Stimulated activated CD4-positive, alpha-beta T cell treated with anti-CD3 and anti-CD28 coated beads, Interleukin-1b, Interleukin-23, amount 100 ng/mL, for 1 hour (primary cell): ENCODE measurements around the gene CYP2A6.

Source experiments
- DNase-seq, 2 donors: peaks; one replicate each; pipeline ENCODE4 v3.0.0-alpha.2; 2020; ENCODE audit warnings: low read depth in 2 of 2

Gene CYP2A6

DNA sequence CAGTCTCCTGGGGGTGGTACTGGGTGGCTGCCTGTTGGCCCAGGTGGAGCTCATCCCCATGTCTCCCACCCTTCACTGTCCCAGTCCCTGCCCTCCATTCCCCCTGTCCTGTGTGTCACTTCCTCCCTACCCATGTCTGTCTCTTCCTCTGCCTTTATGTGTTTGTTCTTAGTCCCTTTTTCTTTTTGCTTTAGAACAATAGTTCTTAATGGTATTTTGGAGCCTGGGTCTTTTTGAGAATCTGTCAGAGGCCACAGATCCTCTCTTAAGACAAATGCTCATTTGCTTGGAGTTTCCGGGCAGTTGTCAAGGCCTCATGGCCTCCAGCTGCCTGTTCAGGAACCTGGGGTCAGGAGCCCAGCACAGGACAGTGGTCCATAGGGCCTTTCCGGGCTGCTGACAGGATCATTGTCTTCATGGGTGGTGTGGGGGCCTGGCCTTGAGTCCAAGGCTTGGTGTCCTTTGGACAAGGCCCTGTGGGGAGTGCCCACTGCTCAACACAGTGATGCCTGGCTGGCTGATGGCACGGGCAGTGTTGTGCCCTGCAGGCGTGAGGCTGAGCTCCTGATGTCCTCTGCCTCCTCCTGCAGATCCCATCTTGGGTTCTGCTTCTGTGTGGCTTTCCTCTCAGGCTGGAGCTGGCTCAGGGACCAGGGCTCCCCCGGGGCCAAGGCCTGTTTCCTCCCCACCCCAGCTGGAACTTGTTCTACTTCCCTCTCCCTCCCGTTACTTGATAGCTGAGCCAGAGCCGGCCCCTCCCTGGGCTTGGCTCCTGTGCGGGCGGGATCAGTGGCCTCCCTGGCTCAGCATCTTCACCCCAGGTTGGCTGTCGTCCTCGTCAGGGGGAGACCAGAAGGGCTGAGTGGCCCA, 47.7 kb downstream of the CYP2A6 start:
- DNase-seq, result no peak

GRCh38 chr19:40801426-40802299, 48.6 kb downstream of the CYP2A6 start:
- no peak for DNase-seq

DNA sequence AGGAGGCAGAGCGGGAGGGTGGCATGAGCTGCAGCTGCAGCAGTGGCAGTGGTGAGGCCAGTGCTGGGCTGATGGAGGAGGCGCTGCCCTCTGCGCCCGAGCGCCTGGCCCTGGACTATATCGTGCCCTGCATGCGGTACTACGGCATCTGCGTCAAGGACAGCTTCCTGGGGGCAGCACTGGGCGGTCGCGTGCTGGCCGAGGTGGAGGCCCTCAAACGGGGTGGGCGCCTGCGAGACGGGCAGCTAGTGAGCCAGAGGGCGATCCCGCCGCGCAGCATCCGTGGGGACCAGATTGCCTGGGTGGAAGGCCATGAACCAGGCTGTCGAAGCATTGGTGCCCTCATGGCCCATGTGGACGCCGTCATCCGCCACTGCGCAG, 49.3 kb downstream of the CYP2A6 start:
- no peak for DNase-seq

- no peak for DNase-seq
Measured at GRCh38 chr19:40800339-40800996, 49.8 kb downstream of the CYP2A6 start.

DNA sequence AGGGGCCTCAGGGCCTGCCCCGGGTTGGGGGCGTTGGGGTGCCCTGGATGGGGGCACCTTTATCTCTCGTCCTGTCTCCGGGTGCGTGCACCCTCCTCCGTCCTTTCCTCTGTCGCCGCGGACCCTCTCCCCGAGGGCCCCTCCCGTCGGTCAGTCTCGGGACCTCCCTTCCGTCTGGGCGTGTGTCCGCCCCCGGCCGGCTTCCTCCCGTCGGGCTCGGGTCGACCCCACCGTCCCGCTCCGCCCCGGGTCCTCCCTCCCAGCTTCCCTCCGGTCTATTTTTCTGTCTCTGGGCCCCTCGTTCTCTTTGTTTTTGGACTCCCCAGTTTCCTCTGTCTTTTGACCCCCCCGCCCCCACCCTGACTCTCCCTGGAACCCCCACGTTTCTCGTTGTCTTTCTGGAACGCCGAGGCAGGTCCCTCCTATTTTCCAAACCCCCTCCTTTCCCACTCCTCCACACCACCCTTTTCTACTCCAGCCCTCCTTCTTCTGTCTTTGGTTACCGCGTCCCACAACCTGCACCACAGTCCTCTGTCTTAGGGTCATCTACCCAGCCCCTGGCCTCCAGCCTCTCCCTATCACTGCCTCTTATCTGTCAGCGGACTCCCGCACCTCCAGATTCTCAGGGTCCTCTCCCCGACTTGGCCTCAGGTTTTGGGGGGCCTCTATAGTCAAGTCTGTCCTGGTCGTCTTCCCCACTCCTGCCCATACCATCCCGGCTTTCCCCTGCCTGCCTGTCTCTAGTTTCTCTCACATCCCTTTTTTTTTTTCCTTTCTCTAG, 50.5 kb downstream of the CYP2A6 start:
- DNase-seq, result no peak

DNA sequence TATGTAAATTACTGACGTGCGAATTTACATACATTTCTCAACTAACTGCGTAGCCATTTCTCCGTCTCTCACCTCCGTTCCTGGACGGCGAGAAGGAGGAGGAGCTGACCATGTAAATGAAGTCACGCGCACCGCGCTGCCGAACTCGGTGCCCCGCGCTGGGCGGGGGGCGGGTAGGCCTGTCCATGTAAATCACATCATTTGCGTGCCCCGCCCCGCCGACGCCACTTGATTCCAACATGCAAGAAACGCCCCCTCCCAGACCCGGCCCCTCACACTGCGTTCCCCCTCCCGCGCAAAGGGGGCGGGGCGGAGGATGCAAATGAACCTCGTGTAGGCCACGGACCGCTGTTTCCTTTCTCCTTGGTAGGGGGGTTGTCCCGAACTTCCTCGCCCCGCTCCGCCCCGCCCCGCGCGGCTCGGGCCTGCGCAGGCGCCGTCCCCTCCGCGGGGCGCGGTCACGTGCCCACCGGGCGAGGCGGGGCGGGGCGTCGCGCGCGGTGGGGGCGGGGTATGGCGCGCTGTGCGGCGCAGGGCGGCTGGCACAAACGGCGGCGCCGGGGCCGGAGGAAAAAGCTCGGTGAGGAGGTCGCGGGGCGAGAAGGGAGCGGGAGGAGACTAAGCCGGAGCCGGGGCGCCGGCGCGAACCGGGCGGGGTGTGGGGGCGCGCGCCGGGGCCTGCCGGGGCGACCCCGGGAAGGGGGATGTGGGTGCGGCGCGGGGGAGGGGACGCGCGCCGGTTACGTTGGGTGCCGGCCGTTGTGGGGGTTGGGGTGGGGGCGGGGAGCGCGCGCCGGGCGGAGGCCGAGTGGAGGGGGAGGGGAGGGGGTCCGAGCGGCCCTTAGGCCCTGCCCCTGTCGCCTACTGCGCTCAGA, 51.3 kb downstream of the CYP2A6 start, which contains the start of gene EGLN2:
Gene EGLN2, plus strand, starts transcription at position 509 of the 875 bp plus-strand sequence. CDS start 1,382 bp downstream, outside the sequence.
- DNase-seq, result peak; percentile 100

DNA sequence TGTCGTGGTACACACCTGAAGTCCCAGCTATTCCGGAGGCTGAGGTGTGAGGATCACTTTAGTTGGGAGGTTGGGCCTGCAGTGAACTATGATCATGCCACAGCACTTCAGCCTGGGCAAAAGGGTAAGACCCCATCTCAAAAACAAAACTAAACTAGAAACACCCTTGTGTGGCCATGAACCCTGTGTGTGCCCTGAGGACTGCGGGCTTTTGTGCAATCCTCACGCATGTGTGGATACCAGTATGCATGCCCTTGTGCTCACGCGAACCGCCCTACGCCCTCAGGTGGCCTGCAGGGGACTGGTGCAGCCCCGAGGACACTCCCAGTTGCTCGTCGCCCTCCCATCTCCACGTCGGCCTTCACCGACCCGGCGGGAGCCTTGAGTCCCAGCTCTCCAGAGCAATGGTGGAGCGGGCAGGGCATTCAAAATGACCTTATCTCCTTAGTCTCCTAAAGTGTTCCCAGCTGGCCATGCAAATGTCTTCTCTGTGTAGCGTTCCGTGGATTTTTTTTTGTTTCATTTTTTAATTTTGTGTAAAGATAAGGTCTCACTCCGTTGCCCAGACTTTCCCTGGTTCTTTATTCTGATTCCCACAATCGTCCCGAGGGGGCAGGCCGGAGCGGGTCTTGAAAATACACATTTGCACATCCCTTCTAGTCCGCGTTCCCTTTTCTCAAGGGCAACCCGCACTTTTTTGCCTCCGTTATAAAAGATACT, 52.1 kb downstream of the CYP2A6 start:
- DNase-seq, result no peak

DNA sequence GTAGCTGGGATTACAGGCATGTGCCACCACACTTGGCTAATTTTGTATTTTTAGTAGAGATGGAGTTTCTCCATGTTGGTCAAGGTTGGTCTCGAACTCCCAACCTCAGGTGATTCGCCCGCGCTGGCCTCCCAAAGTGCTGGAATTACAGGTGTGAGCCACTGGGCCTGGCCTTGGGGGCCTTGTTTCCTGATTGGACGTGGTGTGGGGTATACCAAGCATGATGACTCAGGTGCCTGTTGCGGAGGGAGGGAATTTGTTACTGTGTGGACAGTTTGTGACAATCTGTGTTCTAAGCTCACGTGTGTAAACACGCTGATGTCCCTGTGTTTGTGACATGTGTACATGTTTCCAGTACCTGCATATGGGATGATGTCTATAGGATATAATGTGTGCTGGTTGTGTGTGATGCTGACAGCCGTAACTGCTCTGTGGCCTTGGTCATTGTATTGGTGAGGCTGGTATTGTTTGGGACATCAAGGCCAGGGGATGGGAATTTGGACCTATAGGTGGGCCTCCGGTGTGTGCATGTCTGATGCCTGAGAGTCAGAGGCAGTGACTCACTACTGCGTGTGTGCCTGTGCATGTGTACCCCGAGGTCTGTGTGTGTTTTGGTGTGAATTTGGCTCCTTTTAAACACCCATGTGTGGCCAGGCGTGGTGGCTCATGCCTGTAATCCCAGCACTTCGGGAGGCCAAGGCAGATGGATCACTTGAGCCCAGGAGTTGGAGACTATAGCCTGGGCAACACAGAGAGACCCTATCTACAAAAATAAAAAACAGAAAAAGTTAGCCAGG, 52.9 kb downstream of the CYP2A6 start:
- DNase-seq, result no peak
